GM19328 (cell line): ENCODE data around the gene NECTIN4.
"Not testable (repeated sequence)": the region's sequence is repeated elsewhere in the genome, so short reads cannot be mapped to it uniquely, and the experiment has no call there.

ENCODE experiments used
- ATAC-seq: cut with Tn5 transposase; IDR thresholded peaks from one replicate; pipeline ENCODE4 v1.9.1; 2021; ENCODE audit warnings: mild to moderate bottlenecking, moderate library complexity; ENCODE audit not compliant: unreplicated experiment

NECTIN4 gene

GRCh38 chr1:161082996-161083747 is 6.2 kb downstream of the NECTIN4 start:
- ATAC-seq = no peak

- no peak for ATAC-seq
These were observed 6.9 kb downstream of the NECTIN4 start for GRCh38 chr1:161082483-161082882.

DNA sequence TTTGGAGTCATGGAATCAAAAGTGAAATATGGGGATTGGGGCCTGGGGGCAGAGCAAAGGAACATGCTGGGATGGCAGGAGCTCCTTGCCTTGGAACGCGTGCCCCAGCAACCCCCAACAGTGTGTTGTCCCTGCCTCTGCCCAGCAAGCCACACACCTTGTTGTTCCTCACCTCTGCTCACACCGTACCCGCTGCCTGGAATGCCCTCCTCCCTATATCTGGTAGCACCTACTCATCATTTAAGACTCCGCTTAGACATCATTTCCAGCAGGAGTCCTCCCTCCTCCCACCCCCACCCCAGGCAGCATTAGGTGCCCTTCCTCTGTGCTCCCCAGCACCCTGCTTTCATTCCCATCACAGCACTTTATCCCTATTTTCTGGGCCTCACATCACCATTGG is 7.8 kb downstream of the NECTIN4 start:
- no peak for ATAC-seq

DNA sequence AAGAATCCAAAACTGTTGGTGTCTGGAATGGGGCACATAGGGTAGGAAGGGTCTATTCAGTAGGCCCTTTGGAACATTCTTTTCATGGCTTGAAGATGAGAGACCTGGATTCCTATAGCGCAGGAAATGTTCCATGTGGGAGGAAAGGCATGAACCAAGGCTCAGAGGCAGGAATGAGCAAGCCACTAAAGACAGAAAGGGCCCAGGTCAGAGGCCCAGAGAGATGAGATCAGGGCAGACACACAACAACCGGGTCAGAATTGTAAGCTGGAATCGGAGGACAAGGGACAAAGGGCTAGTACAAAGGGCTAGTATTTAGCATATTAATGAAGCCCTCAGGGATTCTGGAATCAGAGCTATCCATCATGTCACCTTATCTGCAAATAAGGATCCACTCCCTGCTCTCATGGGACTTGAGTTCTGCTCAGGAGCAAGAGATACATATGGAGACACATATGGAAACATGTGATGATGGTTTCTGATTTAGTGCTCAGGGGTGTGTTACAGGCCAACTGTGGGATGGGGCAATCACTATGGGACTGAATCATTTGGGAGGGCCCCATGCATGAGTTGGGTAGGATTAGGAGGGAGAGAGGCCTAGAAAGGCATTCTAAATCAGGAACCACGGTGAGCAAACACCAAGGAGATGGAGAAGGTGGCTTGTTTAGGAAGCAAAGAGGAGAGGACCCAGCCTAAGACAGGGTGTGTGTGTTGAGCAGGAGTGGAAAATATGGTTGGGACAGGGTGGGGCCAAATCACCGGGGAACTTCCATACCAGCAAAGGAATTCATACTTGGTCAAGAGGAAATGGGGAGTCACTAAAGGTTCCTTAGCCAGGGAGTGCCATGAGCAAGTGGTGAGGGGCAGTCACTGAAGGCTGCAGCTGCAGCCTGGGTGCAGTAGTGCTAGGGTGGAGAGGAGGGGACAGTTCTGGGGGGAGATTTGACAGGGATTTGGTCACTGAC is 8.6 kb downstream of the NECTIN4 start:
- ATAC-seq = no peak

GRCh38 chr1:161079436-161080110 is 9.8 kb downstream of the NECTIN4 start:
- no peak for ATAC-seq

GRCh38 chr1:161077426-161077825 is 11.9 kb downstream of the NECTIN4 start:
- ATAC-seq = no peak

DNA sequence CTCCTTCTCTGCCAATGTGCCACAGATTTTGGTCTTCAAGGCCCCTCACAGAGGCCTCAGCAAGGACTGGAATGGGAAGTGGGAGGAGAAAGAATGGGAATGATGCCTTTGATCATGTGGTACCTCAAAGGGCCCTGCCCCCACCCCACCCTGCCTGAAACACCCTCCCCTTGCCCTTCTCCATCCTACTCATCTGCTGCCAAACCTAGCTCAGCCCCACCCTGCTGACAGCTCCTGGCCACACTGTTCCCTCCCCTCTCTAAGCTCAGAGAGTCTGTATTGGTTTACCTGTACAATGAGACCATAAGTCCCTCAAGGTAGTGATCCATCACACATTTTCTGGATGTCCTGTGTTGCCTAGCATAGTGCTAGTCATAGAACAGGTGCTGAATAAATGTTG is 12.9 kb downstream of the NECTIN4 start:
- no peak for ATAC-seq

DNA sequence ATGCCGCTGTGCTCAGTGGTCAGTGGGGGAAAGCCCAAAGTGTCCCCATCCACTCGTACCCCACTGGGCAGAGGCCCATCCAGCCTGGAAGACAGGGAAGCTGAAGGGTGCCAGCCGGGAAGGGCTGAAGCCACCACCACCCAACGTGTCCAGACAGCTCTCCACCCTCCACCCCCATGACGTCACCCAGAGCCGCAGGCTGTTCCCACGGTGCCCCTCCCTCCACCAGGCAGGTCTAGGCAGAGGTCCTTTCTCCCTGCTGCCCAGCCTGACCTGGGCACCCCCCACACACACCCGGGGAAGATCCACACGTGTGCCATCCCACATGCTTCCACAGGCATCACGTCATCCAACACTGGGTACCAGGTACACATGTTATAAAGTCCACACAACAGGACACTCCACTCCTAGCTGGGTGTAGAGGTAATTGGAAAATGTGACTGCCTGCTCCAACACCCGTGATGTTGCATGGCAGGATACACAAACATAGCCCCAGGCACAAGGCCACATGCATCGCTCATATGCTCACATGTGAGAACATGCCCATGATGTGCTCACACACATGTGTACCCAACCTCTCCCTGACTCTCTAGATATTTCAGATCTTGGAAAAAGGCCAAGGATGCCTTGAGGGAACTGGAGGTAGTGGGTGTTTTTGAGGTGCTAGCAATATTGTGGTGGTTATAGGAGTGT is 14.5 kb downstream of the NECTIN4 start:
- ATAC-seq = no peak

DNA sequence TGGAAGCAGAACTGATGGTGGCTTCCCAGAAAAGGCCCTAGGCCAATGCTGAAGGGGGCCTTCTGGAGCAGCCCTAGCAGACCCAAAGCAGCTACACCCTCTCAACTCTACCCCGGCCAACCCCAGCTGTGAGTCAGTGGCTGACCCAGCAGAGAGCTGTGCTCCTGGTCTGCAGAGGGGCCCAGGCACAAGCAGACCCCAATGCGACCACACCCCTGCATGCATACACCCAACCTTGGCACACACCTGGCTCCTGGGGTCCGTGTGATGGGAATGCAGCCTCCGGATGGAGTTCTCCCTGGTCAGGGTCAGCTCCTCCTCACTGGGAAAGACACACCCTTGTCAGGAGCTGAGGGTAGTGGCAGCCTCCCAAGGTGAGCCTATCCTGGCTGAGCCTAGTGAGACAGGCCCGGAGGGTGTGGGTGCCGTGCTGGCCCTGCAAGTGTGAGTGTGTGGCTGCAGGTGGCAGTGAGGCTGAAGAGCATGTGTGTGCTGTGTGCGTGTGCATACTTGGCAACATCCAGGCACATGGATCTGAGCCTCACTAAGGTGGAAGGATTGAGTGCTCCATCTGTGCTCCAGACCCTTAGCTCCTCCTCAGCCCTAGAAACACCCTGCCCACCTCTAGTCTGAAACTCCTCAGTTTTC is 15.8 kb downstream of the NECTIN4 start:
- no peak for ATAC-seq

DNA sequence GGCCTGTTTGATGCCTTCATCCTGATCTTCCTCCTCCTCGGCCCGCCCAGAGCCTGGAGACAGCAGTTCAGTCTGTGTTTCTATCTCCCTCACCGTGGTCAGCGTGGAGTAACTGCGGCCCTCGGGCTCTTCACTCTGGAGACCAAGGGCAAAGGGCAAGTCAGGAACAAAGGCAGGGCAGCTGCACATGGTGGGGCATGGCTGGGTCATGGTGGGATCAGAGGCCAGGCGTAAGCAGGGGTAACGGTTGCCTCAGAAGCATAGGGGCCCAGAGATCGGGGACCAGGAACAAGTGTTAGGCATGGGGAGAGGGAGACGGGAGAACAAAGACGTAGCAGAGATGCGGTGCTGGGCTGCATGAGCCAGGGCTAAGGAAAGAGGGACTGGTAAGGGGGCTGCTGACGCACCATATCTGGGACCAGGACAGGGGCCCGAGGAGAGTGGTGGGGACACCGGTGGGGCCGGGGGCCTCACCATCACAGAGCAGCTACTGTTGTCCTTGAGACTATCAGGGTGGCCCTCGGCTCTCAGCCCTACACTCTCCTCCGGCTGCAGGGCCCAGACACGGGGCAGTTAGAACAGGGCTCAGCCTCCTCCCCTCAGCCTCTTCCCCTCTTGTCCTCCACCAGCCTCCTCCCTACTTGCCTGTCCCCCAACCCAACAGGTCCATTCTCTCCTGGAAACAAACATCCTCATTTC is 16.5 kb downstream of the NECTIN4 start:
- ATAC-seq = no peak

- ATAC-seq = no peak
These were observed 17.4 kb downstream of the NECTIN4 start for GRCh38 chr1:161071886-161072371.

DNA sequence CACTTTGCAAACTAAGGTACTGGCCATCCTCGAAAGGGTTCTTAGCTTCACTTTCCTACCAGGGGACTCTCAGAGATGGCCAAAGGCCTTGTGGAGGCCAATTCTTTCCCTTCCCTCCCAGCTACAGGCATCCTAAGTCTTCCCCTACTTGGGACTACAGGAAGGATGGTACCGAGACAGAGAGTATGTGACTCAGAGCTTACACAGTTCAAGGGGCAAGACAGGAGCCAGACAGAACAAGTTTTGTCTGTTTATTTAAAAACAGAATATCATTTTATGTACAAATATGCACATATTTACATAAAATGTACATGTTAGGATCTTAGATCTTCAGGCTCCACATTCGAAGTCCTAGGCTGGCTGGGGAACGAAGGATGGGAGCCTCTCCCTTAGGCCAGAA is 18.6 kb downstream of the NECTIN4 start:
- ATAC-seq = no peak

DNA sequence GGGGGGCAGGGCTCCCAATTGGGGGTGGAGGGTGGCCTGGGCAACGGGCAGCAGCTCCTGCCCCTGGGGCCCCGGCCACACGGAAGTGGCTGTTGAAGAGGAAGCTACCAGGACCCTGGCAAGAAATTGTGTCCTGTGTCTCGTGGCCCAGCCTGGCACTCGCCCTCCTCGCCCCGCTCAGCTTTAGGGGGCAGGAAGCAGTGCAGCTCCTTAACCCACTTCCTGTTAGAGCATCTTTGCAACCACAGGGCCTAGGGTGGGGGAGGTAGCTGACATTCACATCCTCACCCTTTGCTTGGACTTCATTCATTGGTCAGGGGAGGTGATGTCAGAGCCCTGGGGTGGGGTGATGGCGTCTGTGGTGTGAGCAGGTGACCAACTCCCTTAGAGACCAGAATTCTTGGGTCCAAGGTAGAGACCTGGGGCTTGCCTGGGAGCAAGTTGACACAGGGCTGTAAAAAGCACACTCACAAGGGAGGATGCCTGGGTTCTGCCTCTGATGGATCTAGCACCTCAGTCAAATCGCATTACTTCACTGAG is 19.6 kb downstream of the NECTIN4 start, which contains the start of gene ARHGAP30:
Gene ARHGAP30, minus strand, starts transcription at position 161 of the 540 bp plus-strand sequence. CDS start 267 bp downstream, outside the sequence.
- peak; percentile 85 for ATAC-seq

GRCh38 chr1:161069241-161069640 is 20.1 kb downstream of the NECTIN4 start:
- ATAC-seq = no peak

DNA sequence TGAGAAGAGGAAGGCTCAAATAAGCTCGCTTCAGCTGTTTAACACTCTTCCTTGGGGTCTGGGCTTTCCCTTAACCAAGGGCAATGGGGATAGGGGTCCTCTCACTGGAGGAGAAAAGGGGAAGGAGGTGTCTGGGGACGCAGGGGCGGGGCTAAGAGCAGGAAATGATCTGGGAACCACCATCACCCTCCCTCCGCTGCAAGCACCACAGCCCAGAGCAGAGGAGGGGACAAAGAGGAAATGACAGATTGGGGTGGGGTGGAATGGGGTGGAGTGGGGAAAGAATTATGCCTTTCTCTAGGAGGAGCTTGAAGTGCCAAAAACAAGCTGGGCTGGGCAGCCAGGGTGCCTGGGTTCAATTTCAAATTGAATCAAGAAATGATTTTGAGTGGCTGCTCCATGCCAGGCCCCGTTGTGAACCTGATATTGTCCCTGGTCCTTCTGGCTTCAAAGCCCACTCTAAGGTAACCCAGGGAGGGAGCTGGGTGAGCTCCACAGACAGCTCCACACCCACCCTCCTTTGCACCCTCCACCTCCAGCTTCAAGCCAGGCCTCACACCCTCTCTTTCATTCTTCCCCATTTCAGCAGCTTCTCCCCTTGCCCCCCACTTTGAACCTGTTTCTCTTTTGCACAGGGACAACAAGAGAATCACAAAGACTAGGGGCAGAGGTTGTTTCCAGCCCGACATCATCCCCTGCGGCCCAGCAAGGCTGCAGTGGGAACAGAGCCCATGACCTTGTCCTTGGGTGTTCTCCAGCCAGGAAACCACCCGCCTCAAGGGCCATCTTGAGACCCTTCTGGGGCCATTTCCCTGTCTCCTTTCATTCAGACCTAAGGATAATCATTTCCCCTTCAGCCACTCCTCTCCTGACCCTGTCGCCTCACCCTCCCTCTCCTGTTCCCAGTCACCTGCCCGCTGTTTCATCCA is 20.8 kb downstream of the NECTIN4 start:
- no peak for ATAC-seq

DNA sequence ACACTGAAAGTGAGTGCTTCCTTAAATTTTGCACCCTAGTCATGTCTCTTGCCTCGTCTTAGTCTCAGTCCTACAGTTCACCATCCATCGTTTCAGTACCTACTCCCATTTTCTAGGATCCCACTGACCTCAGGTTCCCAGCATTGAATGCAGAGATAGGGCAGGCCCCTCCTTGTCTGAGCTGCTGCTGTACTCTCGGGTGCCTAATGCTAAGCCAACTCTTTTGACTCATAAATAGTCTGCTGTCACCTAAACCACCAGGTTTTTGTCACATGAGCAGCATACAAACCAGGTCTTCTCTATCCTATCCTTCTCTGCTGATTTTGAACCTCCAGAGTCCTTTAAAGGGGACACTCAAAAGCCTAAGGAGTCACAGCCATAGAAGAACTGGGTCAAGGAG is 22.7 kb downstream of the NECTIN4 start:
- no peak for ATAC-seq

GRCh38 chr1:161065681-161066080 is 23.7 kb downstream of the NECTIN4 start:
- not testable (repeated sequence) for ATAC-seq

- ATAC-seq = not testable (repeated sequence)
These were observed 25.4 kb downstream of the NECTIN4 start for GRCh38 chr1:161063936-161064335.
